ENCODE results near the gene MORC3.

The MORC3 gene

DNA sequence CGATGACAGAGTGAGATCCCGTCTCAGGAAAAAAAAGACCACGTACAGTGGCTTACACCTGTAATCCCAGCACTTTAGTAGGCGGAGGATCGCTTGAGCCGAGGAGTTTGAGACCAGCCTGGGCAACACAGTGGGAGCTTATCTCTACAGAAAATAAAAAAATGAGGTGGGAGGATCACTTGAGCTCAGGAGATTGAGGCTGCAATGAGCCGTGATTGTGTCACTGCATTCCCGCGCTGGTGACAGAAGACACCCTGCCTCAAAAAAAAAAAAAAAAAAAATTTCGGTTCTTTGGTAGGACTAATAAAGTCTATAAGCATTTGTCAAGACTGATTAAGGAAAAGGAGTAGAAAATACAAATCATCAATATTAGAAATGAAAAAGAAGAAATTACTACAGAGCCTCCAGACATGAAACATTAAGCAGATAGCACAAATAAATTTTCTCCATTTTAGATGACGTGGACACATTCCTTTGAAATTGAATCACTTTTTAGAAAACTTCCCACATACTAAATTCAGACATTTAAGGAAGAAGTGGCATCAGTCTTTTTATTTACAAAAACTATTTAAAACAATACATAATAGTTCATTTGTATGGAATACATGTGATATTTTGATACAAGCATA lies 30.4 kb downstream of the MORC3 start:
- no peaks in the 10 kb centered on the region for H3K79me2 ChIP-seq (ENCODE audit: insufficient read depth, low read depth)
- no peaks in the 10 kb centered on the region for H3K4me1 ChIP-seq (ENCODE audit: low read depth, poor library complexity, severe bottlenecking)
- H4K20me1 ChIP-seq (ENCODE audit: insufficient read depth): no peaks in the 10 kb centered on the region
- H3K4me2 ChIP-seq: no peak overlapping the region
- no peaks in the 10 kb centered on the region for H3K36me3 ChIP-seq (ENCODE audit: insufficient read depth)
- TF ChIP-seq, protein P1, sequence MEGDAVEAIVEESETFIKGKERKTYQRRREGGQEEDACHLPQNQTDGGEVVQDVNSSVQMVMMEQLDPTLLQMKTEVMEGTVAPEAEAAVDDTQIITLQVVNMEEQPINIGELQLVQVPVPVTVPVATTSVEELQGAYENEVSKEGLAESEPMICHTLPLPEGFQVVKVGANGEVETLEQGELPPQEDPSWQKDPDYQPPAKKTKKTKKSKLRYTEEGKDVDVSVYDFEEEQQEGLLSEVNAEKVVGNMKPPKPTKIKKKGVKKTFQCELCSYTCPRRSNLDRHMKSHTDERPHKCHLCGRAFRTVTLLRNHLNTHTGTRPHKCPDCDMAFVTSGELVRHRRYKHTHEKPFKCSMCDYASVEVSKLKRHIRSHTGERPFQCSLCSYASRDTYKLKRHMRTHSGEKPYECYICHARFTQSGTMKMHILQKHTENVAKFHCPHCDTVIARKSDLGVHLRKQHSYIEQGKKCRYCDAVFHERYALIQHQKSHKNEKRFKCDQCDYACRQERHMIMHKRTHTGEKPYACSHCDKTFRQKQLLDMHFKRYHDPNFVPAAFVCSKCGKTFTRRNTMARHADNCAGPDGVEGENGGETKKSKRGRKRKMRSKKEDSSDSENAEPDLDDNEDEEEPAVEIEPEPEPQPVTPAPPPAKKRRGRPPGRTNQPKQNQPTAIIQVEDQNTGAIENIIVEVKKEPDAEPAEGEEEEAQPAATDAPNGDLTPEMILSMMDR (conservative IDR thresholded peaks at IDR 0.05; ENCODE audit: low read depth, low read length): no peak
- no peak overlapping the region for H3K27ac ChIP-seq
- H3K27me3 ChIP-seq (ENCODE audit: insufficient read depth, low read depth): no peaks in the 10 kb centered on the region
- no peak overlapping the region for H2AFZ ChIP-seq (ENCODE audit: low read depth)
- no peak overlapping the region for H3K4me3 ChIP-seq (IDR thresholded peaks at IDR 0.05; ENCODE audit: insufficient read depth, low read depth, low read length)
- H3K9ac ChIP-seq: no peak overlapping the region

DNA sequence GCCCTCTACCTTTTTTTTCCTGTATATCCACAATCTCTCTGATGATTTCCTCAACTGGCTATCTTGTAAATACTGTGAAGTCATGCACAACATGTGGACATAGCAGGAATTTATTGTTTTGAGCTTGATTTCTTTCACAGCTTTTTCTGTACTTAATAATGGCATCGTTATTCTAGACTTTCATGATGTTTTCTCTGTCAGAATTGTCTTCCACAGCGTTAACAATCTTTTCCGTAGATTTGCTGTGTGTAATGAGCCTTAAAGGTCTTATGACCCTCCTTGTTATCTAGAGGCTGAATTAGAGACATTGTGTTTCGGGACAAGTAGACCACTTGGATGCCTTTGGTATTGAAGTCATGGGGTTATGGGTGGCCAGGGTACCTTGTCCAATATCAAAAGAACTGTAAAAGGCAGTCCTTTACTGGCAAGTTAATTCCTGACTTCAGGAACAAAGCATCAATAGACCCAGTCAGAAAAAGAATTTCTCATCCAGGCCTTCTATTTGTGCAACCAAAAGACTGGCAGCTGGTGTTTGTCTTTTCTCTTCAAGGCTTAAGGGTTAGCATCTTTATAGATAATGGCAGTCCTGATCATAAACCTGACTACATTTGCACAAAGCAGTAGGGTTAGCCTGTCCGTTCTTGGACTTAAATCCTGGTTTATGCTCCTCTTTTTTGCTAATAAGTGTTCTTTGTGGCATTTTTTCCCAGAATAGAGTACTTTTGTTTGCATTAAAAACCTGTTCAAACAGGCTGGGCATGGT lies 35.1 kb downstream of the MORC3 start:
- H3K4me1 ChIP-seq (ENCODE audit: low read depth, poor library complexity, severe bottlenecking): no peaks in the 10 kb centered on the region
- H3K79me2 ChIP-seq (ENCODE audit: insufficient read depth, low read depth): no peaks in the 10 kb centered on the region
- no peaks in the 10 kb centered on the region for H3K27me3 ChIP-seq (ENCODE audit: insufficient read depth, low read depth)
- no peaks in the 10 kb centered on the region for H4K20me1 ChIP-seq (ENCODE audit: insufficient read depth)
- H3K36me3 ChIP-seq (ENCODE audit: insufficient read depth): peaks cover 5% of the 10 kb centered on the region; the same call in 1 of the 2 replicates
- no peak overlapping the region for H3K4me3 ChIP-seq (IDR thresholded peaks at IDR 0.05; ENCODE audit: insufficient read depth, low read depth, low read length)
- TF ChIP-seq, protein P1 (conservative IDR thresholded peaks at IDR 0.05; ENCODE audit: low read depth, low read length): no peak
- no peak overlapping the region for H3K27ac ChIP-seq
- H3K4me2 ChIP-seq: no peak overlapping the region
- no peak overlapping the region for H2AFZ ChIP-seq (ENCODE audit: low read depth)
- H3K9ac ChIP-seq: no peak overlapping the region

DNA sequence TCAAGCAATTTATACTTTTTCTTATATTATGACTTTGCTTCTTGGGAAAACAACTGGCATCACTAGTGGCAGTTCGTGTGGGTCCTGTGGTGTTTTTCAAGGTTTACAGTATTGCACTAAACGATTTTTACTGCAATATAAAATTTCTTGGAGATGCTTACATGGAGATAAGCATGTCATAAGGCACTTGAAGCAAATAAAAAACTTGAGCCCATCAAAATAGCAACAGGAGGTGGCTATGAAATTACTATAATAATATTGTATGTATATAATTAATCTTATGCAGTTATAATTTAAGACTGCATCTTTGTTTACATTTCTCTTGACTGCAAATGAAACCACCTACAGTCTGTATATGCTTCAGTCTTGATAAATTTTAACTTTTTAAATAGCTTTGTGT lies 35.9 kb downstream of the MORC3 start:
- Histone ChIP-seq H3K36me3 (ENCODE audit: insufficient read depth) (peaks cover 5% of the 10 kb centered on the region; the same call in 1 of the 2 replicates), H3K27ac (no peak overlapping the region), H3K27me3 (ENCODE audit: insufficient read depth, low read depth) (no peaks in the 10 kb centered on the region), H3K4me1 (ENCODE audit: low read depth, poor library complexity, severe bottlenecking) (no peaks in the 10 kb centered on the region), H3K9ac (no peak overlapping the region), H3K79me2 (ENCODE audit: insufficient read depth, low read depth) (no peaks in the 10 kb centered on the region), H2AFZ (ENCODE audit: low read depth) (no peak overlapping the region), H3K4me3 (IDR thresholded peaks at IDR 0.05; ENCODE audit: insufficient read depth, low read depth, low read length) (no peak overlapping the region), H4K20me1 (ENCODE audit: insufficient read depth) (no peaks in the 10 kb centered on the region), H3K4me2 (no peak overlapping the region)
- TF ChIP-seq, protein P1 (conservative IDR thresholded peaks at IDR 0.05; ENCODE audit: low read depth, low read length): no peak

DNA sequence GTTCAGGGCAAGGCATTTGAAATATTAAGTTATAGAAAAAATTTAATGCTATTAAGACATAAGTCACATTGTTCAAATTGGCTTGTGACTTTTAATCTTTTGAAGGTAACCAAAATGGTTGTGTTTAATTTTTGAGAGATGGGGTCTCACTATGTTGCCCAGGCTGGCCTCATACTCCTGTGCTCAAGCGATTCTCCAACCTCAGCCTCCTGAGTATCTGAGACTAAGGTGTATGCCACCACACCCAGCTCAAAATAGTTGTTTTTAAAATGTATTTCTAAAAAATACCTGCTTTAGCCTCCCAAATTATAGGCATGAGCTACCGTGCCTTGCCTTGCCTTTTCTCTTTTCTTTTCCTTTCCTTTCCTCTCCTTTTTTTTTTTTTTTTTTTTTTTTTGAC lies 39.2 kb downstream of the MORC3 start:
- no peak overlapping the region for H3K9ac ChIP-seq
- H3K79me2 ChIP-seq (ENCODE audit: insufficient read depth, low read depth): no peaks in the 10 kb centered on the region
- no peaks in the 10 kb centered on the region for H4K20me1 ChIP-seq (ENCODE audit: insufficient read depth)
- TF ChIP-seq, protein P1 (conservative IDR thresholded peaks at IDR 0.05; ENCODE audit: low read depth, low read length): no peak
- no peak overlapping the region for H2AFZ ChIP-seq (ENCODE audit: low read depth)
- H3K27me3 ChIP-seq (ENCODE audit: insufficient read depth, low read depth): no peaks in the 10 kb centered on the region
- no peak overlapping the region for H3K27ac ChIP-seq
- no peak overlapping the region for H3K4me2 ChIP-seq
- no peak overlapping the region for H3K4me3 ChIP-seq (IDR thresholded peaks at IDR 0.05; ENCODE audit: insufficient read depth, low read depth, low read length)
- peaks cover 5% of the 10 kb centered on the region; the same call in 1 of the 2 replicates for H3K36me3 ChIP-seq (ENCODE audit: insufficient read depth)
- no peaks in the 10 kb centered on the region for H3K4me1 ChIP-seq (ENCODE audit: low read depth, poor library complexity, severe bottlenecking)
